Stimulated activated CD4-positive, alpha-beta T cell treated with anti-CD3 and anti-CD28 coated beads, Interleukin-12 subunit alpha, Interleukin-12 subunit beta, amount 100 ng/mL, for 48 hours (primary cell): ENCODE data around the gene NETO2.
"Not testable (repeated sequence)": the region's sequence is repeated elsewhere in the genome, so short reads cannot be mapped to it uniquely, and the experiment has no call there.

Experiments used
- DNase-seq, 3 donors: peaks; one replicate each; pipeline ENCODE4 v3.0.0-alpha.2; 2020; ENCODE audit warnings: low read depth in 2 of 3, low spot score in 1 of 3

Gene NETO2

DNA sequence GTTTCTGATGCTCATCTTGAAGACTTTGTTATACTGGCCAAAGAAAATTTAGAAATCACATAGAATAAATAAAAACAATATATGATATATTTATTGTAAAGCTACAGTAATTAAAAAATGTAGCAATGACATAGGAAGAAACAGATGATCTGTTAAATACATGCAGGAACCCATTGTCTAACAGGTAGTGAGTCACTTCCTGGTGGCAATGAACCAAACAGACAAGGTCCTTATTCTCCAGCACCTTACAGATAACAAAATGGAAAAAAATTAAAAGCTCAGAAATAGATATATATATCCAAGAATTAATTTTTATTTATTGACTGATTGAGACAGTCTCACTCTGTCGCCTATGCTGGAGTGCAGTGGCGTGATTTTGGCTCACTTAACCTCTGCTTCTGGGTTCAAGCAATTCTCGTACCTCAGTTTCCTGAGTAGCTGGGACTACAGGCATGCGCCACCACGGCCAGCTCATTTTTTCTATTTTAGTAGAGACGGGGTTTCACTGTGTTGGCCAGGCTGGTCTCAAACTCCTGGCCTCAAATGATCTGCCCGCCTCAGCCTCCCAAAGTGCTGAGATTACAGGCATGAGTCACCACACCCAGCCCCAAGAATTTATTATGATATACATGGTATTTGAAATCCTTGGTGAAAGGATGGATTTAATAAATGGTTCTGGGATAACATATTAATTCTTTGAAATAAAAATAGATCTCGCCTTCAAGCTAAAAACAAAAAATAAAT, 7.5 kb downstream of the NETO2 start:
- DNase-seq = no peak

DNA sequence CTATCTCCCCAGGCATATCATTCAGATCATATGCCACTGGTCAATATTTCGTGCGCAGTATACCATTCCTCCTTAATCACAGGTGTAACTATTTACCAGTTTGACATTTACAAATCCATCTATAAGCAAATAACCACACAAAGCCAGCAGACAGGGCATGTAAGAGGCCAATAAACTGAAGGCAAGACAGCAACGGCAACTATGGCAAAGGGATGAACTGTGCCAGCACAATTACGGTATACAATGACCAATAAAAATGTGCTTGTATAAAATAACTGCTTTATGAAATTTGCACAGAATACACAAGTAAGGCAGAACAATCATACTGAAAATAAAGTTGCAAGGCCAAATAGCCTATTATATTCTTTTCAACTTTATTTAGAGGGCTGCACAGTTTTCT, 9.2 kb downstream of the NETO2 start:
- DNase-seq = no peak

DNA sequence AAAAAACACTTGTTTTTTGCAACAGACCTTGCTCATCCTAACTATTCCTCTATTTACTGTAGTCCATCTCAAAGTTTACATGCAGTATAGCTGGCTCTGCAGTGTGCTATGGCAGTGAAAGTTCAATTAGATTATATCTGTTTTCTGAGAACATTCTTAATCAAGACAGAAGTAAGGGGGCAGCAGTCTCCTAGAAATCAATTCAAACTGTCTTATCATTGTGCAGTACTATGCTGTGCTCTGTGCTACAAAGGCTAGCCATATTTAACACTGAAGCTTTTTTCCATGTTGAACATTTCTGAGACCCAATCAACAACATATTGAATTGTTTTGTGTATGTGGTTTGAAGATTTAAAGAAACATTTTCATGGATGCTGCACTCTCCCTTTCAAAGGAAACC, 11.4 kb downstream of the NETO2 start:
- DNase-seq = no peak

DNA sequence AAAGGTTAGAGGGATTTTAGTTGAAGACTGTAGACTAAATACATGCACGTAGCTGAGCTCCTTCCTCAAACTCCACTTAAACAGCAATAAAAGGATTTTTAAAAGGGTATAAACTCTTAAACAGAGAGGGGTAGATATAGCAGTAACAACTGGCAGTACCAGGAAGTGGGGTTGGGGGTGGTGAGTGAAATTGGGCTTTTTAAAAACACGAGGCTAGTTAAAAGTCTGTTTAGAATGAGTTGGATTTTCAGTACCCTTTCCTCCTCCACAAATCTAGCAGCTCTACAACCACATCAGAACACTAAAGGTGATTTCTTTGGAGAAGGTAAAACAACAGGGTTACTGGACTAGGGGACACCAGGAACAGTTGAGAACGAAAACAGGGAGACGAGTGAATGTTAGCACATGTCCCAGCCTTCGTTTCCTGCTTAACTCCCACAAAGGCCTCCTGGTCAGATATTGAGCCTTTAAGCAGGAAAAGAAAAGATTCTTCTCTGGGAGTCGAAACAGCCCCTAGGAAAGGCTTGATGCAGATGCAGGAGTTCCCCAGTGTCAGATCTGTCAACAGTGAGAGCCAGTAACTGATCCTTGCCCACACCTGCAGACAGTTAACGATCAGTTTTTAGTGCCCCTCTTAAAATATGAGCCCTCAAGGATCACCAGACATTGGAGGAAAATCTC, 13.8 kb downstream of the NETO2 start:
- no peak for DNase-seq

DNA sequence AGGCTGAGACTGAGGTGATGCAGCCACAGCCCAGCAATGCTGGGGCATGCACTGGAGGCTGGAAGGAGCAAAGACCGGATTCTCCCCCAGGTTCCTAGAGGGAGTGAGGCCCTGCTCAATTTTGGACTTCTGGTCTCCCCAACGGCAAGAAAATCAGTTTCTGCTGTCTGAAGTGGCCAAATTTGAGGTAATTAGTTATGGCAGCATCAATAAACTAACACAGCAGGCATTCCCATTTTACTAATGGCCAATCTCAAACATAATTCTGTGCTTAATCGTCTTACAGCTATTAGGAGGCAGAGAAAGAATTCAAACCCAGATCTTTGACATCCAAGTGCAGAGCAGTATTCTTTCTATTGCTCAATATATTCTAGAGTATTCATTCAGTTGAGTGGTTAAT, 16.2 kb downstream of the NETO2 start:
- no peak for DNase-seq

DNA sequence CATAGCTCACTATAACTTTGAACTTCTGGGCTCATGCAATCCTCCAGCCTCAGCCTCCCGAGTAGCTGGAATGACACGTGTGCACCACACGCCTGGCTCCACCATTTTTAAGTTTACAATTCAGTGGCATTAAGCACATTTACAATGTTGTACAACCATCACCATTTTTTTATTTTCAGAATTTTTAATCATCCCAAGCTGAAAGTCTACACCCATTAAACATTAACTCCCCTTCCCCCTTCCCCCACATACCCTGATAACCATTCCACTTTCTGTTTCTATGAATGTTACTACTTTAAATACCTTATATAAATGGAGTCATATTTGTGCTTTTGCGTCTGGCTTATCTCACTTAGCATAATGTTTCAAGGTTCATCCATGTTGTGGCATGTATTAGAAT, 18.0 kb downstream of the NETO2 start:
- no peak for DNase-seq

DNA sequence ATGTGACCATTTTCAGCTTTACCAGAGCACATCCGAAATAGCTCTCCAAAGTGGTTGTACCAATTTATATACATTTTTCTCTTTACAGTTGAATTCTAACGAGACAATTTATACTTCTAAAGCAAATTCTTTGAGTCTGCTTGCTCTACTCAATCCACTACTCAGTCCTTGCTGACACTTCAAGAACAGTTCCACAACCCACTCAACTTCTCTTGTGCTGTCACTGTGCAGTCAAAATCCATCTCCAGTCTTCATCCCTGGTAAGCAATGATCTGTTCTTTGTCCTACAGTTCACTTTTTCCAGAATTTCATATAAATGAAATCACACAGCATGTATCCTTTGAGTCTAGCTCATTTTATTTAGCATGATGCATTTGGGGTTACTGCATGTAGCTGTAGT, 30.6 kb downstream of the NETO2 start:
- no peak for DNase-seq

DNA sequence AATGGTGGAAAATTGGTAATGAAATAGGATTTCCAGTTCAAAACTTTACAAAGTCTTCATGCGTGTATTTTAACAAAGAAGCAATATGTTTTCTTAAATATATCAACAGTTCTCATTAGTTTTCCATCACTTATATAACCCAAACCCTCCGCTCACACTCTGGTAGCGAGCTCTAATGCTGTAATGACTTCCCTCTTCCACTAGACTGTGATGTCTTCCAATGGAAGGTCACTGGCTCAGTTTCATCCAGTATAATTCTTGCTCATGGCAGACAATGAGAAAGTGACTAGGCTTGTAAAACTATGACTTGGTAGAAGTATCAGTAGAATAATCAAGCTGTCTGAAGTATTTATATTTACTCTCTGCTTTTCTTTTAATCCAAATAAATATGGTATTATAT, 32.8 kb downstream of the NETO2 start:
- DNase-seq = no peak

DNA sequence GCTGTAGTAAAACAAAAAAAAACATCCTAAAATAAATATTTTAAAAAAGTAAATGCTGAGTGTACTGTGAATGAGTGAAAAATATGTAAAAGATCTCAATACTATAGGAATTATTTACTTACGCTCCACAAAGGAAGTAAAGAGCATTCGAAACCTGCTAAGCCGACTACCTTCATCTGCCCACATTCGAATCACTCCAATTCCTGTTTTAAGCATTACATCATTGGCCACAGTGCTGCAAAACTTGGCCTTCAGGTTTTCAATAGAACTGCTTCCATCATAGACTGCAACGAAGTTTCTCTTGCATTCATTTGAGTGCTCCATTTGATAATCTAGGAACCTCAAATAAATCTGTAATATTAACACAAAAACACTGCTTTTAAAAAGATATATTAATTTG, 34.4 kb downstream of the NETO2 start:
- DNase-seq = no peak

DNA sequence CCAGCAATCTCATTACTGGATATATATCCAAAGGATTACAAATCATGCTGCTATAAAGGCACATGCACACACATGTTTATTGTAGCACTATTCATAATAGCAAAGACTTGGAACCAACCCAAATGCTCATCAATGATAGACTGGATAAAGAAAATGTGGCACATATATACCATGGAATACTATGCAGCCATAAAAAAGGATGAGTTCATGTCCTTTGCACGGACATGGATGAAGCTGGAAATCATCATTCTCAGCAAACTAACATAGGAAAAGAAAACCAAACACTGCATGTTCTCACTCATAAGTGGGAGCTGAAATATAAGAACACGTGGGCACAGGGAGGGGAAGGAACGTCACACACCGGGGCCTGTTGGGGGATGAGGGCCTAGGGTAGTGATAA, 40.8 kb downstream of the NETO2 start:
- DNase-seq = not testable (repeated sequence)

DNA sequence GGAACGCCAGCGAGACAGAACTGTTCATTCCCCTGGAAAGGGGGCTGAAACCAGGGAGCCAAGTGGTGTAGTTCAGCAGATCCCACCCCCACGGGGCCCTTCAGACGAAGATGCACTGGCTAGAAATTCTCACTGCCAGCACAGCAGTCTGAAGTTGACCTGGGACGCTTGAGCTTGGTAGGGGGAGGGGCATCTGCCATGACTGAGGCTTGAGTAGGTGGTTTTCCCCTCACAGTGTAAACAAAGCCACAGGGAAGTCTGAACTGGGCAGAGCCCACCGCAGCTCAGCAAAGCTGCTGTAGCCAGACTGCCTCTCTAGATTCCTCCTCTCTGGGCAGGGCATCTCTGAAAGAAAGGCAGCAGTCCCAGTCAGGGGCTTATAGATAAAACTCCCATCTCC, 46.6 kb downstream of the NETO2 start:
- DNase-seq = not testable (repeated sequence)

DNA sequence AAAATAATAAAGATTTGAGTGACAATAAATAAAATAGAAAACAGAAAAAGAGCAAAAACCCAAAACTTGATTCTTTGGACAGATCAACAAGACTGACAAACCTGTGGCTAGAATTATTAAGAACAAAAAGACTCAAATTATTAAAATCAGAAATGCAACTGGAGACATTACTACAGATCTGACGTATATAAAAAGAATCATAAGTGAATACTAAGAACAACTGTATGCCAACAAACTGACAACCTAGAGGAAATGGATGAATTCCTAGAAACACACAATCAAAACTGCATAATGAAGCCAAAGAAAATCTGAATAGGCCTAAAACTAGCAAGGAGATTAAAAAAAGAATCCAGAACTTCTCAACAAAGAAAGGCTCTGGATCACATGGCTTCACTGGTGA, 47.4 kb downstream of the NETO2 start:
- no peak for DNase-seq

DNA sequence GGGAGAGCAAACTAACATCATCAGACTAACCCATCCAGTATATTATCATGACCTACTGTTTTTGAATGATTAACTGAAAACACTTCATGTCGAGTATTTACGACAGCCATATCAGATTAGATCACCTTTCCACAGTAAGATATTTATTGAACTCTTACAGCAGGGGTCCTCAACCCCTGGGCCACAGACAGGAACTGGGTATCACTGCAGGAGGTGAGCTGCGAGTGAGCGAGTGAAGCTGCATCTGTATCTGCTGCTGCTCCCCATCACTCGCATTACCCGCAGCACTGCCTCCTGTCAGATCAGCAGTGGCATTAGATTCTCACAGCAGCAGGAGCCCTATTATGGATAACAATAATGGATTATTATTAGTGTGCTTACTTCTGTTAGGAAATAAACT, 59.5 kb downstream of the NETO2 start:
- no peak for DNase-seq

DNA sequence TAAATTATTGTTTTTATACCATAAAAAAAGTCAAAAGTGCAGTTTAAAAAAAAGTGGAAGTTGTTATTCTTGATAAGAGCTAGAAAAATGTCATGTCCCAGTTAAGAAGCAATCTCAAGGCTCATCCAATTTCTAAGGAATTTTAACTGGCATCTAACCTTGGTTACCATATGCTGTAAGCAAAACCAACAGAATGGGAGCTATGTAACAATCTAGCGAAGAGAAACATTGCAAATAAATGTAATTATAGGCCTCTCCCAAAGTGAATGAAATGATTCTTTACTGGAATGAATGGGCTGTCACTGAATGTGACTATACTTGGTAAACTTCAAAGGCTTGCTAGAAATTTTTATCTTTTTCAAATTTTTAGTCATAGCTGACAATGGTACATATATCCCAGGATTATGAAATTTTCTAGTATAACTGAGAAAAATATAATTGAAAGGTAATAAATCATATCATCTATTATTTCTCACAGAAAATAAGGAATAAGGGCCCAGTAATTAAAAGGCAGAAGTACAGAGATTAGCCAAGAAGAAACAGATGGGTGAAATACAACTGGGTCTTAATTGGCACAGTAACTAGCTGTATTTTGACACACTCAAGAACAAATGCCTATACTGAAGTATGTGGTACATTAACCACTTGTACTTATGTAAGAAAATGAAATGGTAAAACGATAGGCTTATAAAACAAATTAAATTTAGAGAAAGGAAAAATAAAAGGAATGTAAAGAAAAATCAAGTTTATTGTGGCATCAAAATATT, 61.5 kb downstream of the NETO2 start:
- DNase-seq = no peak

DNA sequence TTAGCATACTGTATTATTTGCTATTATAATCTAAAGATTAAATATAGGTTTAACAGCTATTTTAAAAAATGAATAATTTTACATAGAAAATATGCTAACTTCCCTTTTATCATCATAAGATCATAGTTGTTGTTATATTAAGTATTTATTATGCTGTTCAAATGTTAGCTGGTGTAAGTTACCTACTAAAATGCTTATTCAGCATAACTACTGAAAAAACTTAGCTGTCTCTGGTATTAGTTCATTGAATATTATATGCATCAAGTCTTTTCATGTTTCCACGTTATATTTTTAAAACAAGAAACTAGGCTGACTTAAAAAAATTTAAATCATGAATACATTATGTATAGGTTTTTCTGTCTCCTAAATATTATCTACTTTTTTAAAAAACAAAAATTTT, 62.6 kb downstream of the NETO2 start:
- no peak for DNase-seq

DNA sequence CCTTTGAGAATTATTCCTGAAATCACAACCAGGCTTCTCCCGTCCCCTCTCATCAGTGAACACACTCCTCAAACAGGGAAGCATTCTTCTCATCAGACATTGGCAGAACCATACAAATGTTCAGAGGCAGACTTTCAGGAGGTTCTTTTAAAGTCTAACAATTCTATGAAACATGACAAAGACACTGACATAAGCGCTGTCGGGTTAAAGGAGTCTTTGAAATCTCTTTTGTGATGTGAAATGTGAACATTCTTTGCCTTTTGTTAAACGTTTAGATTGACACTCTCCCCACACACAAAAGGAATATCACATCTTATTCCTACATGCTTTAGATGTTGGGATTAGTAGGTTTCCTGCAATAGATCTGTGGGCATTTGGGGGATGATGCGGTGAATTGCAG, 63.9 kb downstream of the NETO2 start:
- DNase-seq = no peak

DNA sequence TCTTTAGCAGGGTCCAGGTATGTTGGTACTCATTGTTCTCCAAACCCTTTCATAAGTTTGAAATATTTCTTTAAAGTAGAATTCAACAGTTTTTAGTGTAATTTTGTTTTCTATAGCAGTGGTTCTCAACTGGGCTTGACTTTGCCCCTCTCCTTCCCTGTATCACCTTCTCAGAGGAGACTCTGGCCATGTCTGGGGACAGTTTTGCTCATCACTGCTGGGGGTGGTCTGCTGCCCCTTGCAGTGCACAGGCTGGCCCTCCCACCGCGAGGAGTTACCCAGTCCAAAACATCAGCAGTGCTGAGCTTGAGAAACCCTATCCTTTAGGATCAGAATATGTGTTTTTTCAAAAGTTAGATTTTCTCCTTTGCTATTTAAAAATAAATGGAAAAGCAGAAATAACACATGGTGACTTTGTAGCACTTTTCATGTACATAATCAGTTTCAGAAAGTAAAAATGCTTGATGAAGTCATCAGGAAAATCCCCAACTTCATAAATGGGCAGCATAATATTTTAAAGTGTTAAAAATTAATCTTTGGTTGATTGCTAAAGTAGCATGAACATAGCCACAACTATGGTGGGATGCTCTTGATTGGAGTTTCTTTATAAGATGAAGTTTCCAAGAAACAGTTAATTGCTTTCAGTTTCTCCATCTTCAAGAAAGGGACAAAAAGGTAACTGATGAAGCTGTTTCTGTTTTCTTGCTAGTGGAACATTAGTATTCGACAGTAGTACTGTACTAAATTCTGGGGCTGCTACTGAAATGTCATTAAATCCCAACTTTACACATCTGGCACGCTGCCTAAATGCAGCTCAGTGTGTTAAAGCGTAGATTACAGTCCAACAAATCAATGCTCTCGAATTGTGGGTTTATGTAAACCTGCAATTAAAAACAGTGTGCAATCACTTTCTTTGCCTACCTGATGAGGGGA, 70.3 kb downstream of the NETO2 start:
- DNase-seq = no peak

DNA sequence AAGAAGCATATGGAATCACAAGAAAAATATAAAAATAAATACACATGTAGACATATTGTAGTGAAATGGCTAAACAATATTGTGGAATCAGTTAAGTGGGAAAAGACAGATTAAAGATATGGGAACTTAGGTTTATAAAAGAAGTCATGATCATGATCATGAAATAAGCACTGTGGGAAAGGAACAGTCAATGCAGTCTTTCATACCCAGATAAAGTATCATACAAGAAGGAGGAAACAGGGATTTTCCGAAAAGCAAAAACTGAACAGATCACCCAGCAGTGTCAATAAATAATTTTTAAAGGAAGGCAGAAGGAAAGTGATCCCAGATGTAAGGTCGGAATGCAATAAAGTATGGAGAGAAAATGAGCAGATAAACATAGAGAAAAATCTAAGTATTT, 71.6 kb downstream of the NETO2 start:
- no peak for DNase-seq

DNA sequence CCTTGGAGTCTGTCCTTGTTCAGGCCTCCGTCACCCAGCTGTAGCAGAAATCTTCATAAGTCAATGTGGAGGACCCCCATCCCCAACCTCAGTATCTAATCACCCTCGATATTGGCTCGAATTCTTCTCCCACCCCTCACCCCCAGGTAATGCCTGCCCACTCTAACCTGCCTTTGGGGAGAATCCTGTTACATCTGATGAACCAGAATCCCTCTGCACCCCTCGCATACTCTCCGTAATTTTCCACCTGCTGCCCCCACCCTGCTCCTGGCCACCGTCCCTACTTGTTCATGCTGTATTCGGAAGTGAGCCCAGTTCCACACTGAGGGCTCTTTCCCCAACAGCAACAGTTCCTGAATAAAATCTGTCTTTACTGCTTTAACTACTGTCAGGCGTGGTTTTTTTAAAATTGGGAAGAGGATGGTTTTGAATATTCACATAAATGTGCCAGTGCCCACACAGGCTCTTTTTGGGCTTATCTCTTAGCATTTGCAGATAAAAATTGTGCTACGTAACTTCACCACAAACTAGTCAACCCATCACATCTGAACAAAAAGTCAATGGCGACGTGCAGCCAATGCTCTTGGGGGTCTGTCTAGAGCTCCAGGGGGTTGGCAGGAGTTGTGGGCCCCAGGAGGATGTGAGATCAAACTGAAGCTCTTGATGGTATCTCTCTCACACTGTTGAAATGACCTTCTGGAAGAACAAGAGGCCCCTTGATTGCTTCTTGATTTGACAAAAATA, 73.7 kb downstream of the NETO2 start:
- DNase-seq = no peak

DNA sequence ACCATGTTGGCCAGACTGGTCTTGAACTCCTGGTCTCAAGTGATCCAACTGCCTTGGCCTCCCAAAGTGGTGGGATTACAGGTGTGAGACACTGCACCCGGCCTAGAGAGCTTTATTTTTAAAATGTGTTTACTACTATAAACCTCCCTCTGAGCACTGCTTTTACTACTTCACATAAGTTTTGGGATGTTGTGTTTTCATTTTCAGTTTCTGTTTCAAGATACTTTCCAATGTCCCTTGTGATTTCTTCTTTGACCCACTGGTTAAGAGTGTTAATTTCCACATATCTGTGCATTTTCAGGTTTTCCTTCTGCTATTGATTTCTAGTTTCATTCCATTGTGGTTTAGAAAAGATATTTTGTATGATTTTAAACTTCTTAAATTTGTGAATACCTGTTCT, 74.4 kb downstream of the NETO2 start:
- no peak for DNase-seq

DNA sequence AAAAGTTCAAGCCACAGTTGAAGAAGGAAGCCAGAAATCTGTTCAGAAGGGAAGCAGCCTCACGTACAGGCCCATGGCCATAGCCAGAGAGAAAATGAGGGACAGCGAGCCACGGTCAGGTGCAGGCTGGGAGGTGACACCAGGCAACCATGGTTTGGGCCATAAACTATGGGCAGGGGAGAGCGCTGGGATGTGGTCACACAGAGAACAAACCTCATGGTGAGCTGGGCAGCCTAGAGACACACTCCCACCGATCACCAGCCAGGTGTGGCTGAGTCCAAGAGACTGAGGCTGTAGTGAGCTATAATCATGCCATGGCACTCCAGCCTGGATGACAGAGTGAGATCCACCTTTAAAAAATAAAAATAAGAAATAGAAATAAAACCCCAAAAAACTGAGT, 76.5 kb downstream of the NETO2 start:
- DNase-seq = no peak
